Pulmonary artery endothelial cell (primary cell): ENCODE results near the gene CELA2A. TPM values are rescaled to one million over a fixed set of nuclear protein-coding genes. Genes with fewer than 3 reads are reported as not detected.

Experiments
- total RNA-seq: library from RNA; depleted of rRNA; stranded (reverse); fragments of >200 nt; gene quantifications from 2 replicates; pipeline ENCODE4 v1.2.3, GENCODE V29; 2014

The CELA2A gene
- total RNA-seq, 1 donor from 2014 or later = not detected

Other genes starting within 250 kb of the CELA2A start
- gene FHAD1, start 209.5 kb upstream of the CELA2A start, total RNA-seq = 0.20 and 0.25 TPM in 2 replicates
- 72.2 and 74.3 TPM in 2 replicates for gene EFHD2, start 46.8 kb upstream of the CELA2A start, total RNA-seq
- gene CTRC, start 18.3 kb upstream of the CELA2A start, total RNA-seq = 0.07 TPM in 1 of 2 replicates, not detected in the other
- not detected in 2 replicates for gene CELA2B, start 19.4 kb downstream of the CELA2A start, total RNA-seq
- gene CASP9, start 67.5 kb downstream of the CELA2A start, total RNA-seq = 4.2 and 6.3 TPM in 2 replicates
- gene DNAJC16, start 70.1 kb downstream of the CELA2A start, total RNA-seq = 13.1 and 17.4 TPM in 2 replicates
- gene AGMAT, start 128.3 kb downstream of the CELA2A start, total RNA-seq = 1.4 and 1.5 TPM in 2 replicates
- 14.2 and 21.3 TPM in 2 replicates for gene DDI2, start 160.7 kb downstream of the CELA2A start, total RNA-seq
- gene PLEKHM2, start 227.6 kb downstream of the CELA2A start, total RNA-seq = 49.8 and 57.6 TPM in 2 replicates